ENCODE measurements around the gene PITPNM3.

PITPNM3 gene

GRCh38 chr17:6443692-6444570 is 112.4 kb downstream of the PITPNM3 start, which contains the start of gene PIMREG:
PIMREG (plus strand) TSS chr17:6444455; CDS start chr17:6445111, 656 bp downstream.
- peak; percentile 93 to 95 for DNase-seq (ENCODE audit: low read depth in 2 of 2)

GRCh38 chr17:6442775-6443174 is 113.6 kb downstream of the PITPNM3 start:
- no peak for DNase-seq (ENCODE audit: low read depth in 2 of 2)

- no peak for DNase-seq (ENCODE audit: low read depth in 2 of 2)
These were observed 116.4 kb downstream of the PITPNM3 start for GRCh38 chr17:6439951-6440350.

GRCh38 chr17:6437956-6438355 is 118.4 kb downstream of the PITPNM3 start:
- DNase-seq (ENCODE audit: low read depth in 2 of 2) = no peak

- DNase-seq (ENCODE audit: low read depth in 2 of 2) = no peak
These were observed 118.9 kb downstream of the PITPNM3 start for GRCh38 chr17:6437466-6437865.

- DNase-seq (ENCODE audit: low read depth in 2 of 2) = peak; percentile 31 to 52
These were observed 120.4 kb downstream of the PITPNM3 start for GRCh38 chr17:6435968-6436367.

GRCh38 chr17:6435051-6435450 is 121.3 kb downstream of the PITPNM3 start, which contains the start of gene AIPL1:
AIPL1 (minus strand) TSS chr17:6435121; CDS start chr17:6435104, 17 bp downstream.
- no peak for DNase-seq (ENCODE audit: low read depth in 2 of 2)

- DNase-seq (ENCODE audit: low read depth in 2 of 2) = no peak
These were observed 125.6 kb downstream of the PITPNM3 start for GRCh38 chr17:6430769-6431168.

- DNase-seq (ENCODE audit: low read depth in 2 of 2) = no peak
These were observed 127.1 kb downstream of the PITPNM3 start for GRCh38 chr17:6429266-6429665.

GRCh38 chr17:6428207-6428965 is 128.0 kb downstream of the PITPNM3 start:
- DNase-seq (ENCODE audit: low read depth in 2 of 2) = no peak

GRCh38 chr17:6427279-6427781 is 129.0 kb downstream of the PITPNM3 start:
- DNase-seq (ENCODE audit: low read depth in 2 of 2) = peak; percentile 22 to 30

- DNase-seq (ENCODE audit: low read depth in 2 of 2) = no peak
These were observed 129.8 kb downstream of the PITPNM3 start for GRCh38 chr17:6426356-6427101.

- DNase-seq (ENCODE audit: low read depth in 2 of 2) = no peak
These were observed 130.9 kb downstream of the PITPNM3 start for GRCh38 chr17:6425407-6425806.

- DNase-seq (ENCODE audit: low read depth in 2 of 2) = no peak
These were observed 132.4 kb downstream of the PITPNM3 start for GRCh38 chr17:6423931-6424330.

GRCh38 chr17:6422654-6423241 is 133.6 kb downstream of the PITPNM3 start:
- DNase-seq (ENCODE audit: low read depth in 2 of 2) = no peak

- DNase-seq (ENCODE audit: low read depth in 2 of 2) = peak; percentile 65 to 73
These were observed 134.4 kb downstream of the PITPNM3 start for GRCh38 chr17:6421700-6422604.

- no peak for DNase-seq (ENCODE audit: low read depth in 2 of 2)
These were observed 136.1 kb downstream of the PITPNM3 start for GRCh38 chr17:6420173-6420641.

- DNase-seq (ENCODE audit: low read depth in 2 of 2) = no peak
These were observed 140.7 kb downstream of the PITPNM3 start for GRCh38 chr17:6415616-6416015.

- no peak for DNase-seq (ENCODE audit: low read depth in 2 of 2)
These were observed 143.3 kb downstream of the PITPNM3 start for GRCh38 chr17:6413065-6413464.

- DNase-seq (ENCODE audit: low read depth in 2 of 2) = no peak
These were observed 147.6 kb downstream of the PITPNM3 start for GRCh38 chr17:6408735-6409134.

All from activated CD4-positive, alpha-beta T cell treated with anti-CD3 and anti-CD28 coated beads for 24 hours (primary cell).